ENCODE results near the gene RCSD1.

DNA sequence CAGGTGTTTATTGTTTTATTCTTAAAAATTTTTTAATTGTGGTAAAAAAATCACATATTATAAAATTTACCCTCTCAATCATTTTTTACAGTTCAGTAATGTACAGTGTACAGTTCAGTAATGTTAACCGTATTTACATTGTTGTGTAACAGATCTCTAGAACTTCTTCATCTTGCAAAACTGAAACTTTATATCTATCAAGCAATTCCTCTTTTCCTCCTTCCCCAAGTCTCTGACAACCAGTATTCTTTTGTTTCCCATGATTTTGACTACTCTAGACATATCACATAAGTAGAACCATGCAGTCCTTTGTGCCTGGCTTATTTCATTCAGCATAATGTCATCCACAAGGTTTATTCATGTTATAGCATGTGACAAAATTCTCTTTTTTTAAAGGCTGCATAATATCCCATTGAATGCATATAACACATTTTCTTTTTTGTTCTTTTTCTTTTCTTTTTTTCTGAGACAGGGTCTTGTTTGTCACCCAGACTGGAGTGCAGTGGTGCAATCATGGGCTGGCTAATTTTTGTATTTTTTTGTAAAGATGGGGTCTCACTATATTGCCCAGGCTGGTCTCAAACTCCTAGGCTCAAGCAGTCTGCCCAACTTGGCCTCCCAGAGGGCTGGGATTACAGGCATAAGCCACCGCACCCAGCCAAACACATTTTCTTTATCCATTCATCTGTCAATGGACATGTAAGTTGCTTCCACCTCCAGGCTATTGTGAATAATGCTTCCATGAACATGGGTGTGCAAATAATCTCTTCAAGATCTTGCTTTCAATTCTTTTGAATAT, 17.2 kb upstream of the RCSD1 start:
- TF ChIP-seq POLR2AphosphoS5 (IDR thresholded peaks at IDR 0.05; ENCODE audit: low read depth, low read length) = no peak
- no peak for TF ChIP-seq POLR2A (IDR thresholded peaks at IDR 0.05; ENCODE audit: low read depth, low read length)

Measured in GM12892 (cell line).